Stimulated activated naive CD4-positive, alpha-beta T cell (primary cell): Measurements from ENCODE around the gene PCDHGC3.

ENCODE experiments used
- DNase-seq, 6 experiments: peaks; one replicate each; lab custom pipeline; 2025; lab: John Stamatoyannopoulos, UW

The PCDHGC3 gene

DNA sequence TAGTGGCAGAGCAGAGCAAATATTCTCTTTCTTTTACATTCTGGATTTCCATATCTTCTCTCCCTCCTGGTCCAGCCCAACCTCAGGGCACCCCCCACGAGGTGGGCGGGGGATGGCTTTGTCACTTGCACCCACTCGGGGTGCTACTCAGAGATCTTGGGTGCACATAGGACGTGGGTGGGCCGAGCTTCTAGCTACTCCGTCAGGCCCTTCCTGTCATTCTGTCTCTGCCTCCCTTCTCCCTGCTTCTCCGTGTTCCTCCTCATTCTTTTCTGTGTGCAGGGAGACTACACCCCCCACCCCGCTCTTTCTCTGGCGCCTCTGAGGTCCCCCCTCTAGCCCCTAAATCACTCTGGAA lies 32.7 kb downstream of the PCDHGC3 start:
- DNase-seq: no peak

GRCh38 chr5:141508798-141509611 lies 33.2 kb downstream of the PCDHGC3 start:
- DNase-seq: no peak

GRCh38 chr5:141510160-141510559 lies 34.4 kb downstream of the PCDHGC3 start:
- DNase-seq: no peak

- DNase-seq: no peak
Observed at GRCh38 chr5:141510850-141511601, 35.3 kb downstream of the PCDHGC3 start.

DNA sequence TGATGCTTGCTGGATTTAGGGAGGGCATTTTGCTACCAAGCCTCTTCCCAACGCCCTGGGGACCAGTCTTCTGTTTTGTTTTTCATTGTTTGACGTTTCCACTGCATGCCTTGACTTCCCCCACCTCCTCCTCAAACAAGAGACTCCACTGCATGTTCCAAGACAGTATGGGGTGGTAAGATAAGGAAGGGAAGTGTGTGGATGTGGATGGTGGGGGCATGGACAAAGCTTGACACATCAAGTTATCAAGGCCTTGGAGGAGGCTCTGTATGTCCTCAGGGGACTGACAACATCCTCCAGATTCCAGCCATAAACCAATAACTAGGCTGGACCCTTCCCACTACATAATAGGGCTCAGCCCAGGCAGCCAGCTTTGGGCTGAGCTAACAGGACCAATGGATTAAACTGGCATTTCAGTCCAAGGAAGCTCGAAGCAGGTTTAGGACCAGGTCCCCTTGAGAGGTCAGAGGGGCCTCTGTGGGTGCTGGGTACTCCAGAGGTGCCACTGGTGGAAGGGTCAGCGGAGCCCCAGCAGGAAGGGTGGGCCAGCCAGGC lies 36.1 kb downstream of the PCDHGC3 start:
- no peak for DNase-seq

GRCh38 chr5:141512390-141512910 lies 36.7 kb downstream of the PCDHGC3 start:
- DNase-seq: peak; percentile 44 to 80 (median 70)

- DNase-seq: peak in 5 of 6 experiments; percentile 18 to 59 (median 35)
Observed at GRCh38 chr5:141512911-141513626, 37.3 kb downstream of the PCDHGC3 start.

DNA sequence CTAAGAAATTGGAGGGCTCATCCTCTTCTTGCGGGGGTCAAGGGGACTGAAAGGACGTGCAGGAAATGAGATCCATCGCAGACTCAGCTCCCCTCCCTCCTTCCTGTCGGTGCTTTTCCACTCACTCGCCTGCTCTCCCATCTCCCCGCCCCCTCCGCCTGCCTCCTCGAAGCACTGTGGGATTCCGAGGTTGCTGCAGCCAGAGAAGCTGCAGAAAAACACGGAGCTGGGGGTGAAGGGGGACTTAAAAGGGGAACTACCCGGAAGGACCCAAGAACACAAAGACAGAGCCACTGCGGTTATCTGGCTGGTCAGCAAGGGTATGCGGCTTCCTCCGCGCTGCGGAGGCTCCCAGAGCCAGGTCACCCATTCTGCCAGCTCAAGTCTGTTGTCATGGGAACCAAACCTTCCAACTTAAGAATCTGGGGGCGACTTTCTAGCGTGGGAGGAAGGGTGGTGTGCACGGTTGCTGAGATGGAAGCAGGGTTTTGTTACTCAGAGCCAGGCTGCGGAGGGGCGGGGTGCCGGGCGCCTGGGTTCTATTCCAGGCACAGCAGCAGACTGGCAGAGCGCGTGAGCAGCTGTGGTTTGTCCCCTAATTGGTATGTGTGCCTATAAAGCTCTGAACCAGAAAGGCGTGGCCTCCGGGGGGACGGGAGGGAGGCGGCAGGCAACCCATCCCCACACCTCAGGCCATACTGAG lies 38.0 kb downstream of the PCDHGC3 start:
- peak in 4 of 6 experiments; percentile 5 to 29 (median 22) for DNase-seq

- DNase-seq: no peak
Observed at GRCh38 chr5:141514330-141515133, 38.8 kb downstream of the PCDHGC3 start.

DNA sequence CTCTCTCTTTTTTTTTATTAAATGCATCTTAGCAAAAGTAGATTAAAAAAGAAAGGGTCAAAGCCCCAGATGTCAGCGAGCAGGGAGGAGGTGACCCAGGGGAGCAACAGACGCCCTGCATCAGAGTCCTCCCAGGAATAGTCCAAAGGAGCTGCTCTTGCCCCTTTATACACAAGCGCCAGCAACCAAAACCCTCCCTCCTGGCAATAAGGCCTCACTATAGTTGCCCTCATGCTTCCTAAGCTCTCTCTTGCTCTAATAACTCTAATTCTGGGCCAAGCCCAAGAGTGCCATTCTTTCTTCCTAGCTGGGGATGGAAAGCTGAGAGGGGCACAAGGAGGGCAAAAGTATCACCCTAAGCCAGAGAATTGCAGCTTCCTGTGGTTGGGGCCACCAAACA lies 39.4 kb downstream of the PCDHGC3 start:
- no peak for DNase-seq

DNA sequence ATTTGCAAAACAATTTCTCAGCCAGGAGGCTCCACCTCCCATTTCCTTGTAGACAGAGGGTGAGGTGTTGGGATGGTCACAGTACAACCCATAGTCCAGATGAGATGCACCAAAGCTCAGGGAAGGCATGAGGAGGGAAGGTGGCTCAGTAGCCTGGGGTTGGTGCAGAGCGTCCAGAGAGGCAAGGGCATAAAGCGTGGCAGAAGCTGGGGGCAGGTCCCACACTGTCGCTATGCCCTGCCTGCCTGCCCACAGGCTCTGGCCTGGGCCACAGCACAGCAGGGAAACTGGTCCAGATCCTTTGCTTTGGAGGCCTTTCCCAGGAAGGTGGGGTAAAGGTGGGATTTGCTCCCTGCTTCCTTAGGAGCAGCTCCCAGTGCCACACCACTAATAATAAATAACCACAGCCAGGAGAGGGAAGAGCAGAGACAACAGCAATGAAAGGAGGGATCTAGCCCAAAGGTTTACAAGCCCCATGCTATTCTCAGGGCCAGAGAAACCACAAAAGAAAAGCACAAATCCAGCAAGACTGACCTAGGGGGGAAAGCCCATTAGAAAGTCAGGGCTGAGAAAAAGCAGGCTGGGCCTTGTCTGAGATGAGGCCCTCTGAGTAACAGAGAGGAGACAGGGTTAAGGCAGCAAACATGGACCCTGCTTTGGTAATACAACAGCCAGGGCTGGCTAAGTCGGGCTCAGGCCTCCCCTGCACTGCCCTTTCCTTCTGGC lies 40.3 kb downstream of the PCDHGC3 start:
- no peak for DNase-seq

DNA sequence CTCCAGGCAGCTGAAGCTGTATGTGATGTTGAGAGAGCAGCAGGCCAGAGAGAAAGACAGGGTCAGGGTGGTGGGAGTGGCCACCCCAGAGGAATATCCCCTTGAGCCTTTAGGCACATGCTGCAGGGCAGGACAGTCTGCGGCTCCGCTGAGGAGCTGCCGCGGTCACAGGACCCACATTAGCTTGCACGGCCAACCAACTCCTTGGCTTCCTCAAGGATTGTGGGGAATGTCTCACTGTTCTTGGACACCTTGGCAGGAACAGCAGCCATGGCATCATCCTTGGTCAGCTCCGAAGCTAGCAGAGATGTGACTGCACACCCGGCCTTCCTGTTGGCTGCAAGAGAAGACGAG lies 40.9 kb downstream of the PCDHGC3 start:
- no peak for DNase-seq

DNA sequence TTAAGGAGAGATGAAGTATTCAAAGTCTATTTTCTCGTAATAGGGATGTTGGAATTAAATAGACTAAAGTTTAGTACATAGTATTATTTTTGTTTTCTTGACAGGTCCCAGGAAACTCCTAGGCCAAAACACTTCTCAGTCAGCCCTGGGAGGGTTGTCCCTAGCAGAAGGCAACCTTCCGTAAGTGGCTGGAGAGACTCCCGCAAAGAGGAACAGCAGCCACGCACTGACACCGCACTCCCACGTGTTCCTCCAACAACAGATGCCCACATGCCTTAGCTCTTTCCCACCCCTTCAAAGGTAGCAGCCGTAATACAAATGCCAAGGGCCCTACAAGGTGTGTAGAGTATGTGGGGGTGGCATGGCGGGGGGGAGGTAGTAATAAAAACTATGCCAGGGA lies 41.5 kb downstream of the PCDHGC3 start:
- no peak for DNase-seq

- no peak for DNase-seq
Observed at GRCh38 chr5:141517880-141518617, 42.3 kb downstream of the PCDHGC3 start.

DNA sequence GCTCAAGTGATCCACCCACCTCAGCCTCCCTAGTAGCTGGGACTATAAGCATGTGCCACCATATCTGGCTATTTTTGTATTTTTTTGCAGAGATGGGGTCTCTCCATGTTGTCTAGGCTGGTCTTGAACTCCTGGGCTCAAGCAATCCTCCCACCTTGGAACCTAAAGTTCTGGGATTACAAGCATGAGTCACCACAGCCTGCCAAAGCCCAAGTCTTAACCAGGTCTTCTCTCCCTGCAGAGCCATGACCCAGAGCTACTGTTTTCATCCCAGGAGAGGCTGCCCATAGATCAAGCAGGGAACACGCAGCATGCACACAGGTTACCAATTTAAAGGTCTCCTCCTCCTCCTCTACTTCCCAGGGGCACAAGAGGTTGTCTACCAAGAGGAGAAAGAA lies 42.9 kb downstream of the PCDHGC3 start:
- DNase-seq: no peak

GRCh38 chr5:141519605-141520565 lies 44.1 kb downstream of the PCDHGC3 start:
- no peak for DNase-seq

- DNase-seq: no peak
Observed at GRCh38 chr5:141521244-141521781, 45.5 kb downstream of the PCDHGC3 start.

DNA sequence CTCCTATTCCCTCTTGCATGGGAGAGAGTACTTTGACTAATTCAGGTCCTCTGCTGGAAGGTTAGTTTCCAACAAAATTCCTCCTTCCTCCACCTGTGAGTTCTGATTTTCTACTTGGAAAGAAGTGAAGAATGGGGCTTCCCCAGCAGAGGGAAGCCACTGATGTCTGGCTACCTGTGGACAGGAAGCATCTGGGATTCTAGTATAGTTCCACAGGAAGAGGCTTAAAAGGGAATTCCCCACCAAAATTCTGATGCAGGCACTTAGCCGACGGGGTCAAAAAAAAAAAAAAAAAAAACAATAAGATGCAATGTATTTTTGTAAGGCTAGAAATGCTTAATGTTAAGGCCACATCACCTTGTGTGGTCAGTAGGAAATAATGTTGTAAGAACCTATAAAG lies 46.5 kb downstream of the PCDHGC3 start:
- DNase-seq: no peak
